Activated CD8-positive, alpha-beta memory T cell treated with anti-CD3 and anti-CD28 coated beads, Interleukin-2, amount 50 U/mL, for 24 hours (primary cell): ENCODE data around the gene POU6F1.

Source experiments
- DNase-seq: peaks from one replicate; pipeline ENCODE4 v3.0.0-alpha.2; 2020; ENCODE audit errors: extremely low read depth

The POU6F1 gene

DNA sequence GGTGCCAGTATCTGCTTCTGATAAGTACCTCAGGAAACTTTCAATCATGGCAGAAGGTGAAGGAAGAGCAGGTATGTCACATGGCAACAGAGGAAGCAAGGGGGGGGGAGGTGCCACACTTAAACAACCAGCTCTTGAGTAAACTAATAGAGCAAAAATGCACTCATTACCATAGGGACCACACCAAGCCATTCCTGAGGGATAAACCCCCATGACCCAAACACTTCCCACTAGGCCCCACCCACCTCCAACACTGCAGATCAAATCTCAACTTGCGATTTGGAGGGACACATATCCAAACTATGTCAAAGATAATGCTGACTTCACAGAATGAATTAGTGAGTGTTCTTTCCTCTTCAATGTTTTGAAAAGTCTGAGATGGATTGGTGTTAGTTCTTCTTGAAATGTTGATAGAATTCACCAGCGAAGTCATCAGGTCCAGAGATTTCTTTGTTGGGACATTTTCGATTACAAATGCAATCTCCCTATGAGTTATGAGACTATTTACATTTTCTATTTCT lies 61.6 kb downstream of the POU6F1 start:
- DNase-seq, result no peak

DNA sequence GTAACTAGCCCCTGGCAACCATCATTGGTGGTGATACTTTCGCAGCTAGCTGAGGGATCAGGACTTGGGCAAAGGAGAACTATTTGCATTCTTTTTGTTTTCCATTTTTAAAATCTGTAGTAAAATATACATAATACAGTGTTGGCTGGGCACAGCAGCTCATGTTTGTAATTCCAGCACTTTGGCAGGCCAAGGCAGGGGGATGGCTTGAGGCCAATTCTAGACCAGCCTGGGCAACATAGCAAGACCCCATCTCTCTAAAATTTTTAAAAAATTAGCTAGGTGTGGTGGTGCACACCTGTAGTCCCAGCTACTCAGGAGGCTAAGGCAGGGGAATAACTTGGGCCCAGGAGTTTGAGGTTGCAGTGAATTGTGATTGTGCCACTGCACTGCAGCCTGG lies 64.9 kb downstream of the POU6F1 start:
- DNase-seq, result no peak

DNA sequence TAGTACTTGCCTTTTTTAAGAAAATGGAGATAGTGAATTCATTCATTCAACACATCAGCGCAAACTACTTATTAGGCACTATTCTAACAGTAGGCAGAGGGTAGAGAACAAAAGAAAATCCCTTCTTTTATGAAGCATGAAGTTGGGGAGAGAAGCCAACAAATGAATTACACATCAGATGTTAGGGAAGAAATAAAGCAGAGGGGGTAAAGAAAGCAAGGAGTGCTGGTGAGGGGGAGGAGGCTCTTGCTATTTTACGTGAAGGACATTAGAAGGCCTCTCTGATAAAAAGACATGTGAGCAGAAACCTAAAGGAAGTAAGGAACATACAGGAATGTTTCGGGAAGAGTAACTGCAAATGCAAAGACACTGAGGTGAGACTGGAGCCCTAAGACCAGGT lies 67.1 kb downstream of the POU6F1 start:
- DNase-seq, result no peak

DNA sequence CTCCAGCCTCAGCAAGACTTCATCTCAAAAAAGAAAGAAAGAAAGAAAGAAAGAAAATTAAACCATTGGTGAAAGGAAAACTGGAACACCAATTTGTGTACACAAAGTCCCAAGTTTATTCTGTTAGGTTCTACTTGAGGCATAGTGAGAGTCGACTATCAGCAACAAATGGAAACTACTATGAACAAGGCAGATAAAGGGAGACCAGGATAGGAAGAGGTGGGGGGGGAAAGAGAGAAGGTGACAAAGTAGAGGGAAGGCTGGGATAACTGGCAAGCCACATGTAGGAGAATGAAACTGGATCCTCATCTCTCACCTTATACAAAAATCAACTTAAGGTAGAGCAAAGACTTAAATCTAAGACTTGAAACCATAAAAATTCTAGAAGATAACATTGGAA lies 70.6 kb downstream of the POU6F1 start:
- no peak for DNase-seq

DNA sequence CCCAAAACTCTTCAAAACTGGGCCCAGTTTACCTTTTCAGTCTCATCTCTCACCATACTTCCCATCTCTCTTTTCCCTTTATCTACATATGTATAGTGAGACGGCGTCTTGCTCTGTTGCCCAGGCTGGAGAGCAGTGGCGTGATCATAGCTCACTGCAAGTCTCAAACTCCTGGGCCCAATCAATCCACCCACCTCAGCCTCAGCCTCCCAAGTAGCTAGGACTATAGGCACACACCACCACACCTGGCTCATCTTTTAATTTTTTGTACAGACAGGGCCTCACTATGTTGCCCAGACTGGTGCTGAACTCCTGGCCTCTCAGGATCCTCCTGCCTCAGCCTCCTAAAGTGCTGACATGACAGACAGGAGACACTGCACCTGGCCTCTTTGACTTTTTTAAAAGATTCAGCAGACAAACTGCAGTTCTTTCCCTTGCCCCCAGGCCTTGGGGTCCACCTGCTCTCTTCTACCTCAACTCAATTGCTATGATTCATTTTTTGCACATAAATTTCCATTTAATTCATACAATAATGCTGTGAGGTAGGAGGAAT lies 78.5 kb downstream of the POU6F1 start:
- DNase-seq, result no peak
